ENCODE results near the gene UCP3. TPM values are rescaled to one million over a fixed set of nuclear protein-coding genes. Genes with fewer than 3 reads are reported as not detected.
"Not testable (repeated sequence)": the region's sequence is repeated elsewhere in the genome, so short reads cannot be mapped to it uniquely, and the experiment has no call there.

UCP3 gene
- total and polyA plus RNA-seq, 4 donors = 0.07 to 1.3 (median 0.34) TPM

- no peaks in the 10 kb centered on the region for H3K9me3 ChIP-seq (ENCODE audit: control insufficient read depth in 4 of 4, low read length in 3 of 4)
- H3K36me3 ChIP-seq (ENCODE audit: control insufficient read depth in 4 of 4, insufficient read depth in 3 of 4, low read depth in 1 of 4, low read length in 3 of 4) = no peaks in the 10 kb centered on the region
- no peaks in the 10 kb centered on the region for H3K27me3 ChIP-seq (ENCODE audit: control insufficient read depth in 4 of 4, insufficient read depth in 4 of 4, low read length in 3 of 4)
- no peaks in the 10 kb centered on the region for H3K4me1 ChIP-seq (ENCODE audit: control insufficient read depth in 4 of 4, insufficient read depth in 4 of 4, low read length in 3 of 4)
- no peak overlapping the region for H3K4me3 ChIP-seq (ENCODE audit: low read depth in 1 of 3, low read length in 3 of 3)
- WGBS = 95% methylated on average over 6 of the region's 6 CpGs
- H3K27ac ChIP-seq (ENCODE audit: low read depth in 1 of 2, low read length in 2 of 2) = no peak overlapping the region
- no peak overlapping the region for H3K9ac ChIP-seq (ENCODE audit: low read depth in 1 of 2, low read length in 2 of 2)
- DNase-seq (ENCODE audit: low spot score) = no peak
- no peak for TF ChIP-seq ATF3 (IDR thresholded peaks at IDR 0.05)
- TF ChIP-seq JUND (IDR thresholded peaks at IDR 0.05) = no peak
- TF ChIP-seq RAD21 (IDR thresholded peaks at IDR 0.05) = no peak
- no peak for TF ChIP-seq CTCF (IDR thresholded peaks at IDR 0.05; ENCODE audit: low read depth, low read length, missing input control)
- no peak for TF ChIP-seq YY1 (IDR thresholded peaks at IDR 0.05)
These were observed 19.7 kb downstream of the UCP3 start for GRCh38 chr11:73989156-73989555.

- Histone ChIP-seq H3K27me3 (ENCODE audit: control insufficient read depth in 4 of 4, insufficient read depth in 4 of 4, low read length in 3 of 4) (no peaks in the 10 kb centered on the region), H3K36me3 (ENCODE audit: control insufficient read depth in 4 of 4, insufficient read depth in 3 of 4, low read depth in 1 of 4, low read length in 3 of 4) (no peaks in the 10 kb centered on the region), H3K9ac (ENCODE audit: low read depth in 1 of 2, low read length in 2 of 2) (no peak overlapping the region), H3K9me3 (ENCODE audit: control insufficient read depth in 4 of 4, low read length in 3 of 4) (no peaks in the 10 kb centered on the region), H3K27ac (ENCODE audit: low read depth in 1 of 2, low read length in 2 of 2) (no peak overlapping the region), H3K4me3 (ENCODE audit: low read depth in 1 of 3, low read length in 3 of 3) (no peak overlapping the region), H3K4me1 (ENCODE audit: control insufficient read depth in 4 of 4, insufficient read depth in 4 of 4, low read length in 3 of 4) (peaks cover 0 to 4% (median 3%) of the 10 kb centered on the region in 4 donors)
- DNase-seq (ENCODE audit: low spot score) = no peak
- TF ChIP-seq HNF4G (IDR thresholded peaks at IDR 0.05) (no peak), GABPA (IDR thresholded peaks at IDR 0.05 in 1 of 2, conservative IDR thresholded peaks at IDR 0.05 in 1 of 2) (no peak), JUND (IDR thresholded peaks at IDR 0.05) (no peak), FOXA1 (IDR thresholded peaks at IDR 0.05) (no peak), ZBTB33 (IDR thresholded peaks at IDR 0.05) (no peak), EGR1 (IDR thresholded peaks at IDR 0.05; ENCODE audit: low read depth in 2 of 2) (no peak), SP1 (IDR thresholded peaks at IDR 0.05) (no peak), NR2F2 (IDR thresholded peaks at IDR 0.05) (no peak), MAX (IDR thresholded peaks at IDR 0.05) (no peak), CTCF (IDR thresholded peaks at IDR 0.05; ENCODE audit: low read depth, low read length, missing input control) (no peak), FOXA2 (IDR thresholded peaks at IDR 0.05) (no peak), TAF1 (conservative IDR thresholded peaks at IDR 0.05) (no peak), HNF4A (conservative IDR thresholded peaks at IDR 0.05) (no peak), YY1 (IDR thresholded peaks at IDR 0.05) (no peak), RAD21 (IDR thresholded peaks at IDR 0.05) (no peak), REST (IDR thresholded peaks at IDR 0.05) (no peak), RXRA (IDR thresholded peaks at IDR 0.05) (no peak), ATF3 (IDR thresholded peaks at IDR 0.05) (no peak)
- 92% methylated on average over 7 of the region's 7 CpGs for WGBS
These were observed 20.7 kb downstream of the UCP3 start for GRCh38 chr11:73988227-73988626.

- not testable (repeated sequence) for H3K36me3 ChIP-seq (ENCODE audit: control insufficient read depth in 4 of 4, insufficient read depth in 3 of 4, low read depth in 1 of 4, low read length in 3 of 4); H3K4me3 ChIP-seq (ENCODE audit: low read depth in 1 of 3, low read length in 3 of 3); H3K4me1 ChIP-seq (ENCODE audit: control insufficient read depth in 4 of 4, insufficient read depth in 4 of 4, low read length in 3 of 4); DNase-seq (ENCODE audit: low spot score); H3K27me3 ChIP-seq (ENCODE audit: control insufficient read depth in 4 of 4, insufficient read depth in 4 of 4, low read length in 3 of 4); H3K9ac ChIP-seq (ENCODE audit: low read depth in 1 of 2, low read length in 2 of 2); H3K9me3 ChIP-seq (ENCODE audit: control insufficient read depth in 4 of 4, low read length in 3 of 4); H3K27ac ChIP-seq (ENCODE audit: low read depth in 1 of 2, low read length in 2 of 2)
- WGBS = 95% methylated on average over 4 of the region's 4 CpGs
These were observed 23.2 kb downstream of the UCP3 start for GRCh38 chr11:73985661-73986060.
